HG03139 (cell line): ENCODE measurements around the gene WNT2B.

Source experiments
- ATAC-seq: cut with Tn5 transposase; IDR thresholded peaks from one replicate; pipeline ENCODE4 v1.9.1; 2021; ENCODE audit not compliant: unreplicated experiment

Gene WNT2B

GRCh38 chr1:112524986-112525385 is 16.2 kb downstream of the WNT2B start:
- ATAC-seq = no peak

GRCh38 chr1:112527266-112528010 is 18.7 kb downstream of the WNT2B start:
- ATAC-seq = no peak

GRCh38 chr1:112528076-112528475 is 19.3 kb downstream of the WNT2B start:
- ATAC-seq = no peak

- no peak for ATAC-seq
Observed at GRCh38 chr1:112529301-112529700, 20.5 kb downstream of the WNT2B start.

- no peak for ATAC-seq
Observed at GRCh38 chr1:112530832-112531231, 22.1 kb downstream of the WNT2B start.

- ATAC-seq = no peak
Observed at GRCh38 chr1:112532064-112532463, 23.3 kb downstream of the WNT2B start.

GRCh38 chr1:112533029-112533428 is 24.3 kb downstream of the WNT2B start:
- no peak for ATAC-seq

GRCh38 chr1:112536561-112536960 is 27.8 kb downstream of the WNT2B start:
- ATAC-seq = no peak

- no peak for ATAC-seq
Observed at GRCh38 chr1:112537456-112537855, 28.7 kb downstream of the WNT2B start.

GRCh38 chr1:112538883-112539282 is 30.1 kb downstream of the WNT2B start:
- no peak for ATAC-seq

- ATAC-seq = no peak
Observed at GRCh38 chr1:112540226-112540794, 31.5 kb downstream of the WNT2B start.

- ATAC-seq = no peak
Observed at GRCh38 chr1:112541299-112541698, 32.5 kb downstream of the WNT2B start.

GRCh38 chr1:112542206-112542973 is 33.6 kb downstream of the WNT2B start:
- ATAC-seq = no peak

- no peak for ATAC-seq
Observed at GRCh38 chr1:112544011-112544688, 35.4 kb downstream of the WNT2B start.

- ATAC-seq = no peak
Observed at GRCh38 chr1:112544751-112545150, 36.0 kb downstream of the WNT2B start.

- no peak for ATAC-seq
Observed at GRCh38 chr1:112546076-112546475, 37.3 kb downstream of the WNT2B start.

- no peak for ATAC-seq
Observed at GRCh38 chr1:112548547-112548946, 39.8 kb downstream of the WNT2B start.

- ATAC-seq = no peak
Observed at GRCh38 chr1:112549590-112549989, 40.8 kb downstream of the WNT2B start.

GRCh38 chr1:112554411-112554810 is 45.6 kb downstream of the WNT2B start:
- ATAC-seq = no peak

GRCh38 chr1:112557385-112557784 is 48.6 kb downstream of the WNT2B start:
- no peak for ATAC-seq

GRCh38 chr1:112558634-112559033 is 49.9 kb downstream of the WNT2B start:
- no peak for ATAC-seq
